Measurements from ENCODE around the gene IFITM10.

Gene IFITM10

GRCh38 chr11:1739576-1739975 lies 10.8 kb downstream of the IFITM10 start:
- Mint-ChIP-seq H3K4me1 (no peaks in the 10 kb centered on the region), H3K36me3 (ENCODE audit: low read depth) (peaks cover 7% of the 10 kb centered on the region), H3K9me3 (peaks cover 30% of the 10 kb centered on the region), H3K4me3 (no peak overlapping the region), H3K27ac (peak overlapping the region; percentile 2), H3K27me3 (ENCODE audit: low read depth, poor library complexity) (peaks cover 38% of the 10 kb centered on the region)
- DNase-seq: no peak
- TF ChIP-seq CTCF (IDR thresholded peaks at IDR 0.05): no peak

GRCh38 chr11:1738380-1738779 lies 12.0 kb downstream of the IFITM10 start:
- peaks cover 48% of the 10 kb centered on the region for H3K27me3 Mint-ChIP-seq (ENCODE audit: low read depth, poor library complexity)
- DNase-seq: no peak
- H3K4me3 Mint-ChIP-seq: no peak overlapping the region

GRCh38 chr11:1737080-1737757 lies 13.2 kb downstream of the IFITM10 start:
- H3K27me3 Mint-ChIP-seq (ENCODE audit: low read depth, poor library complexity): peaks cover 52% of the 10 kb centered on the region
- no peak for DNase-seq
- TF ChIP-seq CTCF (IDR thresholded peaks at IDR 0.05): no peak
- H3K36me3 Mint-ChIP-seq (ENCODE audit: low read depth): peaks cover 7% of the 10 kb centered on the region
- H3K4me3 Mint-ChIP-seq: no peak overlapping the region
- H3K4me1 Mint-ChIP-seq: peaks cover 2% of the 10 kb centered on the region
- peaks cover 30% of the 10 kb centered on the region for H3K9me3 Mint-ChIP-seq
- H3K27ac Mint-ChIP-seq: no peak overlapping the region

More at GRCh38 chr11:1738380-1738779, 12.0 kb downstream of the IFITM10 start:
- Mint-ChIP-seq H3K4me1 (no peaks in the 10 kb centered on the region), H3K27ac (no peak overlapping the region), H3K36me3 (ENCODE audit: low read depth) (peaks cover 7% of the 10 kb centered on the region), H3K9me3 (peaks cover 30% of the 10 kb centered on the region)
- no peak for TF ChIP-seq CTCF (IDR thresholded peaks at IDR 0.05)

- Mint-ChIP-seq H3K27ac (no peak overlapping the region), H3K36me3 (ENCODE audit: low read depth) (peaks cover 7% of the 10 kb centered on the region), H3K9me3 (peaks cover 30% of the 10 kb centered on the region), H3K4me1 (peaks cover 9% of the 10 kb centered on the region), H3K4me3 (no peak overlapping the region), H3K27me3 (ENCODE audit: low read depth, poor library complexity) (peaks cover 57% of the 10 kb centered on the region)
- TF ChIP-seq CTCF (IDR thresholded peaks at IDR 0.05): no peak
- DNase-seq: no peak
Observed at GRCh38 chr11:1736447-1736992, 13.9 kb downstream of the IFITM10 start.

GRCh38 chr11:1735271-1735670 lies 15.1 kb downstream of the IFITM10 start:
- TF ChIP-seq CTCF (IDR thresholded peaks at IDR 0.05): no peak
- Mint-ChIP-seq H3K27ac (no peak overlapping the region), H3K4me3 (no peak overlapping the region), H3K9me3 (peaks cover 30% of the 10 kb centered on the region), H3K27me3 (ENCODE audit: low read depth, poor library complexity) (peaks cover 65% of the 10 kb centered on the region), H3K4me1 (peaks cover 10% of the 10 kb centered on the region), H3K36me3 (ENCODE audit: low read depth) (peaks cover 7% of the 10 kb centered on the region)
- DNase-seq: no peak

GRCh38 chr11:1734641-1735081 lies 15.7 kb downstream of the IFITM10 start:
- H3K9me3 Mint-ChIP-seq: peaks cover 30% of the 10 kb centered on the region
- H3K4me3 Mint-ChIP-seq: no peak overlapping the region
- no peak for TF ChIP-seq CTCF (IDR thresholded peaks at IDR 0.05)
- H3K27ac Mint-ChIP-seq: no peak overlapping the region
- DNase-seq: no peak
- H3K36me3 Mint-ChIP-seq (ENCODE audit: low read depth): peaks cover 7% of the 10 kb centered on the region
- H3K27me3 Mint-ChIP-seq (ENCODE audit: low read depth, poor library complexity): peaks cover 70% of the 10 kb centered on the region
- H3K4me1 Mint-ChIP-seq: peaks cover 10% of the 10 kb centered on the region

Data from nephron progenitor cell (in vitro differentiated cells).